ENCODE results near the gene SEC16A.

Gene SEC16A

DNA sequence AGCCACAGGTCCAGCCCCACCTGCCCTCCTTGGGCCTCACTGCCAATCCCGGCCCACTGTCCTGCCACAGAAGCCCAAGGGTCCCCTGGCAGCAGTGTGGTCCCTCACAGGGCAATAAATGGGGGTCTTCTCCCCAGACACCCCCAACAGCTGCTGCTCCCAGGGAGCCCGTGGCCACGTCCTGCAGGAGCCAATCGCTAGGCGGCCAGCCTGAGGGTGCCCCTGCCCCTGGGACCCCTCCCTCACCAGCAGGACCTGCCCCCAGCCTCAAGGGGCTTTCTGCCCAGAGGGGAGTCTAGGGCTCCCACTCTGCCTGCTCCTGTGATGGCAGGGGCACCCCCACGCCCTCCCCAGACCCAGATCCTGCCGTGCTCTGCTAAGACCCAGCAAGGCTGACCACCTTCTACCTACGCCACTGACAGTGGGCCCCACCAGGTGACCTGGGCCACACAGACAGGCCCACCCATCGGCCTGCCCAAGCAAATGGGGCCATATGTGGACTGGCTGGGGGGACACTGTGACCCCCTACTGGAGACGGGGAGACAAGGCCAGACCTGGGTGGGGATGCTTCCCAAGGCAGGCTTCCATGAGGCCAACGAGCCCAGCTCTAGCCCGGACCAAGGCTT lies 46.0 kb upstream of the SEC16A start:
- DNase-seq (ENCODE audit: low read depth in 2 of 2), result no peak
- H3K4me3 ChIP-seq (replicated peaks in 1 of 2; ENCODE audit: low read depth in 2 of 2, low read length in 2 of 2), result no peak overlapping the region
- TF ChIP-seq, protein P1, sequence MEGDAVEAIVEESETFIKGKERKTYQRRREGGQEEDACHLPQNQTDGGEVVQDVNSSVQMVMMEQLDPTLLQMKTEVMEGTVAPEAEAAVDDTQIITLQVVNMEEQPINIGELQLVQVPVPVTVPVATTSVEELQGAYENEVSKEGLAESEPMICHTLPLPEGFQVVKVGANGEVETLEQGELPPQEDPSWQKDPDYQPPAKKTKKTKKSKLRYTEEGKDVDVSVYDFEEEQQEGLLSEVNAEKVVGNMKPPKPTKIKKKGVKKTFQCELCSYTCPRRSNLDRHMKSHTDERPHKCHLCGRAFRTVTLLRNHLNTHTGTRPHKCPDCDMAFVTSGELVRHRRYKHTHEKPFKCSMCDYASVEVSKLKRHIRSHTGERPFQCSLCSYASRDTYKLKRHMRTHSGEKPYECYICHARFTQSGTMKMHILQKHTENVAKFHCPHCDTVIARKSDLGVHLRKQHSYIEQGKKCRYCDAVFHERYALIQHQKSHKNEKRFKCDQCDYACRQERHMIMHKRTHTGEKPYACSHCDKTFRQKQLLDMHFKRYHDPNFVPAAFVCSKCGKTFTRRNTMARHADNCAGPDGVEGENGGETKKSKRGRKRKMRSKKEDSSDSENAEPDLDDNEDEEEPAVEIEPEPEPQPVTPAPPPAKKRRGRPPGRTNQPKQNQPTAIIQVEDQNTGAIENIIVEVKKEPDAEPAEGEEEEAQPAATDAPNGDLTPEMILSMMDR (IDR thresholded peaks at IDR 0.05; ENCODE audit: low read depth, low read length), result no peak

DNA sequence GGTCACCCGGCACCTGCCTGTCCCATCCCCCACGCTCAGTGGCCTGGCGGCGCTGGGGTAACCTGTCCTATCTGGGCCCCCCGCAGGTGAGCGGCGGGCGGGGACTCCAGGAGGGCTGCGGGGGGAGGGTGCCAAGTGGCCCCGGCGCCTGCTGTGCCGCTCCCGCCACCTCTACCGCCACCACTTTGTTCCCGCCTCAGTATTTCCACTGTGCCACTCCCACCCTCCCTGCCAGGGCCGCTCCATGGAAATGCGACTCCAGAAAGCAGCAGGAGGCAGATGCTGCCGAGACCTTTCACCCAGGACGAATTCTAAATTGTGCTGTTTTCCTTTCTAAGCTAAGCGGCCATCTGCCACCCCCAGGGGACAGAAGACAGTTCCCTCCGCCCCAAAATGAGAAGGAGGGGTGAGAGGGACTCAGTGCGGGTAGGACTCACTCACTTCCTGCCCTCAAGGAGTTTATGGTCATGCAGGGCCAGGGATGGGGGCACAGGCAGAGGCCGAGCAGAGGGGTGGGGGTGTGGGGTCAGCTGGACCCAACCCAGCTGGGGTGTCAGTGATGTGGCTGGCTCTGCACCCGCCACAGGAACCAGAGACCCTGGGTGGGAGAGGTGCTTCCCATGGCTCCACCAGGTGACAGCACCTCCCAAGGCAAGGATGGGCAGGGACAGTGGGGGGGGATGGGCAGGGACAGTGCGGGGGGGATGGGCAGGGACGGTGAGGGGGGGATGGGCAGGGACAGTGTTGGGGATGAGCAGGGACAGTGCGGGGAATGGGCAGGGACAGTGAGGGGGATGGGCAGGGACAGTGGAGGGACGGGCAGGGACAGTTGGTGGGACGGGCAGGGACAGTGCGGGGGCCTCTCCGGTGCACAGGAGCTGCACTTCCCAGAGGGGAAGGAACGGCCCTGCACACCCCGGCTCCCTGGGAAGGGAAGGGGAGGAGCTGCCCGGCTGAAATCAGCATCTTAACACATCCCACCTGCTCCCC lies 45.2 kb upstream of the SEC16A start:
- DNase-seq (ENCODE audit: low read depth in 2 of 2), result peak in 1 of 2 donors; percentile 15
- TF ChIP-seq, protein P1 (IDR thresholded peaks at IDR 0.05; ENCODE audit: low read depth, low read length), result no peak
- H3K4me3 ChIP-seq (replicated peaks in 1 of 2; ENCODE audit: low read depth in 2 of 2, low read length in 2 of 2), result no peak overlapping the region

DNA sequence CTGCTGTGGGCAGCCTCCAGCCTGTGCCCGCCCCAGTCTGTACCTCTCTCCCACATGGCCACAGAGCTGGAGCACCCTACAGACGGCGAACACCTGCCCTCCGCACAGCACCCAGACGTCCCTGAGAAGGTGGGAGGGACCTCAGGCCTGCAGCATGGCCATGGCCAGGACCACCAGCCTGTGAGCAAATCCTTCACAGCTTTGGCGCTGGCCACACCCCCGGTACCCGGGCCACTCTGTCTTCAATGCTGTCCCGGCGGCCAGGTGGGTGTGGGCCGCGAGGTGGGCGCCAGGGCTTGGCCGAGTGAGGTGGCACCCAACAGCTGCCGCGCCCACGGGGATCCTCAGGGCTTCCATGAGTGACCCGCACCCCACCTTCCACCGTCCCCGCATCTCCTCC lies 44.3 kb upstream of the SEC16A start:
- H3K4me3 ChIP-seq (replicated peaks in 1 of 2; ENCODE audit: low read depth in 2 of 2, low read length in 2 of 2), result no peak overlapping the region
- DNase-seq (ENCODE audit: low read depth in 2 of 2), result no peak
- TF ChIP-seq, protein P1 (IDR thresholded peaks at IDR 0.05; ENCODE audit: low read depth, low read length), result no peak

DNA sequence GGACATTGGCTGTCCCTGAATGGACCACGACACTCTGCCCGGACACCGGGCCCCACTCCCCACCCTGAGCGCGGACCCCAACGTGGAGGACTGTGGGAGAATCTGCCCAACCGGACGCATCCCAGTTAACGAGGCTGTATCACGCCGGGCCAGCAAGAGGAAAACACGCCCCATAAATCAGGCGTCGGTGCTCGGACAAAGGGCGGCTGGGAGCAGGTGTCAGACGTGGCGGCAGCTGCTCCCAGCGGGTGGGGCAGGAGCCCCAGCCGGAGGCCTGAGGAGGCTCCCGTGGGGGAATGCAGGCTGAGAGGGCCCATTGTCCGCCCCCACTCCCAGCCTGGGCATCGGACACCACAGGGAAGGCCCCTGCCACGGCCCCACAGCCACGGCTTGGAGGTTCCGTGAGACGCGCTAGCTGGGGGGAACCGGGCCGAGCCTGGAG lies 43.8 kb upstream of the SEC16A start:
- DNase-seq (ENCODE audit: low read depth in 2 of 2), result no peak
- no peak overlapping the region for H3K4me3 ChIP-seq (replicated peaks in 1 of 2; ENCODE audit: low read depth in 2 of 2, low read length in 2 of 2)
- TF ChIP-seq, protein P1 (IDR thresholded peaks at IDR 0.05; ENCODE audit: low read depth, low read length), result no peak

DNA sequence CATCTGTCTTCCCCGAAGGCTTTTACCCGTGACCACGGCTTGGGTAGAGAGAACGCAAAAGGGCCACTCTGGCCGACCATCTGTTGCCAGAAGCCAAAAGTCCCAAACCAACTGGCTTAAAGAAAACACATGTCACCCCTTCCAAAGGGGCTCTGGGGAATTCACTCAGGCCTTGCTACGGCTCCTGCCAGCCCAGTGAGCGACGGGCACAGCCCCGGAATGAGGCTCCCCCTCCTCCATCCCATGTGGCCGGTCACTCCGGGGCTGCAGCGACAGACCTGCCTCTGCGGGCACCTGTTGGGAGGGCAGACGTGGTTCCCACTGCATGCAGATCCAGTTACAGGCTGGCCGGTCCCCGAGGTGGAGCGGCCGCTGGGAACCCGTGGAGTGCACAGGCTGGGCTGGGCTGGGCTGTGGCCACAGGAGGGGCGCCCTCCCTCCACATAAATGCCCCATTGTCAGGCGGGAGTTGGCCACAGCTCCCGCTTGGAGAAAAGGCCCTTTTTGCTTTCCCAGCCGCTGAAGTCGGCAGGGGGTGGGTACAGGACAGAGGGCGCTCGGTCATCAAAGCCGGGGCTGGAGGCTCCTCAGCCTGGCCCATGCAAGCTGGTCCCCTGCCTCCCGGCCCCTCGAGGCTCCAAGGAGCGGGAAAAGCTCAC lies 43.1 kb upstream of the SEC16A start:
- TF ChIP-seq, protein P1 (IDR thresholded peaks at IDR 0.05; ENCODE audit: low read depth, low read length), result no peak
- no peak for DNase-seq (ENCODE audit: low read depth in 2 of 2)
- H3K4me3 ChIP-seq (replicated peaks in 1 of 2; ENCODE audit: low read depth in 2 of 2, low read length in 2 of 2), result no peak overlapping the region

DNA sequence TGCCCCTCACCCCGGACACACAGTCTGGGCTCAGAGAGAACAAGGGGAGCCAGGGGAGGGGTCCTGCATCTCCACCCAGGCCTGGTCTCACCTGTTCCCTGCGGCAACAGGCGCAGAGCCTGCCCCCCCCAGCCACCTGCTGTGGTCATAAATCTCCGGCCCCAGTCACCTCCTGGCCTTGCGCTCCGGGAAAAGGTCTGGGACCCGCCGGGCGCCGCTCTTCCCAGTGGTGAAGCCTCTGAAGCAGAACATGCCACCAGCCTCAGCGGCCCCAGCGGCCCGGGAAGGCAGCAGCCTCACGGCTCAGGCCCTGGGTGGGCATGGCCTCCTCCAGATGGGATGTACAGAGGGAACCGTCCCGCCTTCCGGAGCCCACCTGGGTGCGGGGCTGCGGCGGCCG lies 42.4 kb upstream of the SEC16A start:
- TF ChIP-seq, protein P1 (IDR thresholded peaks at IDR 0.05; ENCODE audit: low read depth, low read length), result no peak
- H3K4me3 ChIP-seq (replicated peaks in 1 of 2; ENCODE audit: low read depth in 2 of 2, low read length in 2 of 2), result no peak overlapping the region
- no peak for DNase-seq (ENCODE audit: low read depth in 2 of 2)

All from cardiac fibroblast (primary cell).